MM.1S (cell line): ENCODE measurements around the gene FHOD1.

Experiments
- DNase-seq: peaks from one replicate; pipeline ENCODE4 v3.0.0-alpha.2; 2015
- H2AFZ ChIP-seq: fragments of 300-600 bp; sonication (generic); 2 replicates; pipeline ENCODE4 v1.6.0; 2016; ENCODE audit warnings: antibody characterized with exemption, low read length
- H3F3A ChIP-seq: fragments of 300-600 bp; sonication (generic); 2 replicates; pipeline ENCODE4 v1.6.1; 2016; ENCODE audit warnings: mild to moderate bottlenecking, antibody characterized with exemption, low read length, moderate library complexity, mixed read lengths; ENCODE audit not compliant: insufficient read depth
- H3K27ac ChIP-seq: fragments of 300-600 bp; sonication (generic); 2 replicates; pipeline ENCODE4 v1.5.1; 2016; ENCODE audit warnings: mild to moderate bottlenecking, low read length
- H3K27me3 ChIP-seq: fragments of 300-600 bp; sonication (generic); replicated peaks from 2 replicates; pipeline ENCODE4 v1.6.0; 2016; ENCODE audit warnings: low read length; ENCODE audit not compliant: insufficient read depth
- H3K36me3 ChIP-seq: fragments of 300-600 bp; sonication (generic); replicated peaks from 2 replicates; pipeline ENCODE4 v1.6.1; 2016; ENCODE audit warnings: mild to moderate bottlenecking, low read length, mixed read lengths; ENCODE audit not compliant: insufficient read depth
- H3K4me1 ChIP-seq: fragments of 300-600 bp; sonication (generic); 2 replicates; pipeline ENCODE4 v1.6.1; 2016; ENCODE audit warnings: low read length, mixed read lengths
- H3K4me2 ChIP-seq: fragments of 300-600 bp; sonication (generic); 2 replicates; pipeline ENCODE4 v1.6.0; 2016; ENCODE audit warnings: low read depth, low read length
- H3K4me3 ChIP-seq: fragments of 300-600 bp; sonication (generic); 2 replicates; pipeline ENCODE4 v1.5.1; 2016; ENCODE audit warnings: low read length, mixed read lengths
- H3K79me2 ChIP-seq: fragments of 300-600 bp; sonication (generic); 2 replicates; pipeline ENCODE4 v1.6.1; 2016; ENCODE audit warnings: mixed run types, low read length, mixed read lengths
- H3K9ac ChIP-seq: fragments of 300-600 bp; sonication (generic); 2 replicates; pipeline ENCODE4 v1.6.1; 2016; ENCODE audit warnings: low read length, mixed read lengths
- H3K9me2 ChIP-seq: fragments of 300-600 bp; sonication (generic); replicated peaks from 2 replicates; pipeline ENCODE4 v1.6.1; 2016; ENCODE audit warnings: mild to moderate bottlenecking, low read length, mixed read lengths; ENCODE audit not compliant: insufficient read depth
- H3K9me3 ChIP-seq: fragments of 300-600 bp; sonication (generic); replicated peaks from 2 replicates; pipeline ENCODE4 v1.6.1; 2016; ENCODE audit warnings: mild to moderate bottlenecking, low read length, mixed read lengths; ENCODE audit not compliant: insufficient read depth
- H4K20me1 ChIP-seq: fragments of 300-600 bp; sonication (generic); 2 replicates; pipeline ENCODE4 v1.6.1; 2016; ENCODE audit warnings: mild to moderate bottlenecking, low read length, moderate library complexity, mixed read lengths; ENCODE audit not compliant: insufficient read depth
- CTCF ChIP-seq: fragments of 300-600 bp; sonication (generic); IDR thresholded peaks from 2 replicates; pipeline ENCODE4 v1.5.1; 2016; ENCODE audit warnings: antibody characterized with exemption, low read length, mixed read lengths
- EZH2 ChIP-seq: fragments of 300-600 bp; sonication (generic); optimal IDR thresholded peaks from 2 replicates; pipeline ENCODE3; 2017; ENCODE audit warnings: low read depth, mild to moderate bottlenecking, antibody characterized with exemption, low read length, mixed read lengths
- EZH2phosphoT487 ChIP-seq: fragments of 300-600 bp; sonication (generic); IDR thresholded peaks from 2 replicates; pipeline ENCODE4 v1.6.1; 2018; ENCODE audit warnings: antibody characterized with exemption, low read length

FHOD1 gene

DNA sequence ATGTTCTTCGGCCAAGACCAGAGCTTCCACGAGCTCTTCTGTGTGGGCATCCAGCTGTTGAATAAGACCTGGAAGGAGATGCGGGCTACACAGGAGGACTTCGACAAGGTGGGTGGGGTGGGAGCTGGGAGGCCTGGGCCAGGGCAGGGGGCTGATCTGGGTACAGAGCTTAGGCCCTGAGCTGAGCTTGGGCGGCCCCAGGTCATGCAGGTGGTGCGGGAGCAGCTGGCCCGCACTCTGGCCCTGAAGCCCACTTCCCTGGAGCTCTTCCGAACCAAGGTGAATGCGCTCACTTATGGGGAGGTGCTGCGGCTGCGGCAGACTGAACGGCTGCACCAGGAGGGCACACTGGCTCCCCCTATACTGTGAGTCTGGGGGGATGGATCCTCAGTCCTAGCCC, 44.9 kb downstream of the FHOD1 start:
- no peak for DNase-seq
- H3K27me3 ChIP-seq, result no peaks in the 10 kb centered on the region
- no peaks in the 10 kb centered on the region for H3K9me3 ChIP-seq
- H3K27ac ChIP-seq, result no peak overlapping the region
- no peak for TF ChIP-seq CTCF
- no peak for TF ChIP-seq EZH2
- TF ChIP-seq EZH2phosphoT487, result no peak
- H3K4me1 ChIP-seq, result no peaks in the 10 kb centered on the region
- no peak overlapping the region for H3K9ac ChIP-seq
- no peak overlapping the region for H2AFZ ChIP-seq
- H3K9me2 ChIP-seq, result no peaks in the 10 kb centered on the region
- no peaks in the 10 kb centered on the region for H3K36me3 ChIP-seq
- no peaks in the 10 kb centered on the region for H3F3A ChIP-seq
- H3K4me3 ChIP-seq, result no peak overlapping the region
- no peaks in the 10 kb centered on the region for H4K20me1 ChIP-seq
- H3K4me2 ChIP-seq, result no peak overlapping the region
- 0 out of 2 replicates have a peak, but pooled peaks cover 1% of the 10 kb centered on the region for H3K79me2 ChIP-seq

- Histone ChIP-seq H3K9ac (no peak overlapping the region), H4K20me1 (no peaks in the 10 kb centered on the region), H3K4me3 (no peak overlapping the region), H3K4me1 (no peaks in the 10 kb centered on the region), H3K9me3 (no peaks in the 10 kb centered on the region), H3K9me2 (no peaks in the 10 kb centered on the region), H3K27ac (no peak overlapping the region), H3K36me3 (0 out of 2 replicates have a peak, but pooled peaks cover 4% of the 10 kb centered on the region), H3K4me2 (no peak overlapping the region), H3K79me2 (0 out of 2 replicates have a peak, but pooled peaks cover 6% of the 10 kb centered on the region), H3F3A (no peaks in the 10 kb centered on the region), H2AFZ (no peak overlapping the region), H3K27me3 (no peaks in the 10 kb centered on the region)
- no peak for DNase-seq
- TF ChIP-seq EZH2phosphoT487 (no peak), EZH2 (no peak), CTCF (no peak)
Measured at GRCh38 chr16:67201411-67202345, 45.6 kb downstream of the FHOD1 start.

GRCh38 chr16:67200491-67200890, 46.8 kb downstream of the FHOD1 start:
- Histone ChIP-seq H3K9me3 (no peaks in the 10 kb centered on the region), H3K4me3 (no peak overlapping the region), H2AFZ (no peak overlapping the region), H3K9ac (no peak overlapping the region), H3K4me1 (no peaks in the 10 kb centered on the region), H3F3A (no peaks in the 10 kb centered on the region), H3K27ac (no peak overlapping the region), H3K9me2 (no peaks in the 10 kb centered on the region), H4K20me1 (no peaks in the 10 kb centered on the region), H3K36me3 (0 out of 2 replicates have a peak, but pooled peaks cover 11% of the 10 kb centered on the region), H3K27me3 (no peaks in the 10 kb centered on the region), H3K79me2 (peaks cover 14% of the 10 kb centered on the region), H3K4me2 (no peak overlapping the region)
- DNase-seq, result no peak
- TF ChIP-seq CTCF (no peak), EZH2phosphoT487 (no peak), EZH2 (no peak)
